Transverse colon (tissue), 4 donors: ENCODE data around the gene BOC. TPM values are rescaled to one million over a fixed set of nuclear protein-coding genes. Genes with fewer than 3 reads are reported as not detected.
A peak's percentile ranks its signal among the peaks of the same experiment; 100 is the strongest.

ENCODE experiments used
- DNase-seq: peaks from one replicate; pipeline ENCODE4 v3.0.0-alpha.2; 2019
- H3K27ac ChIP-seq, 4 donors: fragments of 200-600 bp; sonication (generic); 2 replicates each; pipeline ENCODE4 v1.5.1; 2016 to 2018; ENCODE audit warnings: inconsistent platforms in 4 of 4
- H3K27me3 ChIP-seq: fragments of 200-600 bp; sonication (generic); 2 replicates; pipeline ENCODE4 v1.5.1; 2017; ENCODE audit warnings: inconsistent platforms
- H3K36me3 ChIP-seq, 4 donors: fragments of 200-600 bp; sonication (generic); 2 replicates each; pipeline ENCODE4 v1.5.1; 2017 to 2019; ENCODE audit warnings: inconsistent platforms in 4 of 4
- H3K4me1 ChIP-seq, 4 donors: fragments of 200-600 bp; sonication (generic); 2 replicates each; pipeline ENCODE4 v1.5.1; 2017 to 2020; ENCODE audit warnings: inconsistent platforms in 4 of 4
- H3K4me3 ChIP-seq, 4 donors: fragments of 200-600 bp; sonication (generic); 1 replicate in 1 of 4; 2 replicates in 3 of 4; pipeline versions ENCODE4 v1.5.1 to v1.6.1; 2017 to 2019; ENCODE audit warnings: inconsistent platforms in 4 of 4
- H3K9me3 ChIP-seq, 2 donors: fragments of 200-600 bp; sonication (generic); 2 replicates each; pipeline ENCODE4 v1.5.1; 2017 to 2019; ENCODE audit warnings: inconsistent platforms in 2 of 2
- CTCF ChIP-seq, 5 experiments: fragments of 200-600 bp in 3 of 5; fragments of 450-650 bp in 2 of 5; sonication (generic) in 3 of 5; IDR thresholded peaks; 1 replicate in 2 of 5; 2 replicates in 3 of 5; pipeline ENCODE4 v1.5.1; 2016 to 2017; ENCODE audit warnings: antibody characterized with exemption in 5 of 5, inconsistent platforms in 3 of 5, mild to moderate bottlenecking in 2 of 5, moderate library complexity in 1 of 5
- EP300 ChIP-seq: sonication (generic); formaldehyde crosslinking; IDR thresholded peaks from one replicate; pipeline ENCODE4 v1.6.1; 2017; ENCODE audit warnings: antibody characterized with exemption, low read depth
- POLR2A ChIP-seq: fragments of 450-650 bp; IDR thresholded peaks from one replicate; pipeline ENCODE4 v1.6.1; 2016; ENCODE audit warnings: antibody characterized with exemption, mild to moderate bottlenecking, moderate library complexity
- POLR2AphosphoS5 ChIP-seq, 3 donors: sonication (generic); formaldehyde crosslinking; IDR thresholded peaks; one replicate each; pipeline ENCODE4 v1.6.1; 2016; ENCODE audit warnings: antibody characterized with exemption in 3 of 3
- WGBS, 2 donors: methylation state at CpG; one replicate each; pipeline ENCODE4 v1.1.5; 2018; ENCODE audit warnings: low coverage in 1 of 2; 5-methylcytosine and 5-hydroxymethylcytosine counted together
- in situ Hi-C, 4 donors: fragments of 200-750 bp; cut with MboI; loops; one replicate each; pipeline versions ENCODE4 v1.15.0 to v1.15.1; 2017; ENCODE audit warnings: low sequenced_read_pairs in 3 of 4, low pct_ligation_motif_present in 1 of 4, low pct_unique_long_range_greater_than_20kb in 1 of 4
- intact Hi-C: fragments of 100-400 bp; cut with DNase I; formaldehyde crosslinking; loops from one replicate; pipeline ENCODE4 v1.15.1; 2023; ENCODE audit warnings: low total_unique reads
- total RNA-seq, 4 donors: library from RNA; depleted of rRNA; stranded (reverse); fragments of >200 nt; gene quantifications; one replicate each; pipeline ENCODE4 v1.1.0, GENCODE V29; 2016

Gene BOC
- total RNA-seq, 4 donors from 2014 or later = 15.2 to 77.4 (median 45.4) TPM

DNA sequence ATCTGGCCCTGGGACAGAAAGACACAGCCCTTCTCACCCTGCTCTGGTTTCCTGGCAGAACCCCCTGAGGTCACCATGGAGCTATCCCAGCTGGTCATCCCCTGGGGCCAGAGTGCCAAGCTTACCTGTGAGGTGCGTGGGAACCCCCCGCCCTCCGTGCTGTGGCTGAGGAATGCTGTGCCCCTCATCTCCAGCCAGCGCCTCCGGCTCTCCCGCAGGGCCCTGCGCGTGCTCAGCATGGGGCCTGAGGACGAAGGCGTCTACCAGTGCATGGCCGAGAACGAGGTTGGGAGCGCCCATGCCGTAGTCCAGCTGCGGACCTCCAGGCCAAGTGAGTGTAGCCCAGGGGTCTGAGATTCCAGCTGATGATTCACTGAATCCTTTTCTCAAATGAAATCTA lies 61.7 kb downstream of the BOC start:
- H3K27ac ChIP-seq = no peak overlapping the region

DNA sequence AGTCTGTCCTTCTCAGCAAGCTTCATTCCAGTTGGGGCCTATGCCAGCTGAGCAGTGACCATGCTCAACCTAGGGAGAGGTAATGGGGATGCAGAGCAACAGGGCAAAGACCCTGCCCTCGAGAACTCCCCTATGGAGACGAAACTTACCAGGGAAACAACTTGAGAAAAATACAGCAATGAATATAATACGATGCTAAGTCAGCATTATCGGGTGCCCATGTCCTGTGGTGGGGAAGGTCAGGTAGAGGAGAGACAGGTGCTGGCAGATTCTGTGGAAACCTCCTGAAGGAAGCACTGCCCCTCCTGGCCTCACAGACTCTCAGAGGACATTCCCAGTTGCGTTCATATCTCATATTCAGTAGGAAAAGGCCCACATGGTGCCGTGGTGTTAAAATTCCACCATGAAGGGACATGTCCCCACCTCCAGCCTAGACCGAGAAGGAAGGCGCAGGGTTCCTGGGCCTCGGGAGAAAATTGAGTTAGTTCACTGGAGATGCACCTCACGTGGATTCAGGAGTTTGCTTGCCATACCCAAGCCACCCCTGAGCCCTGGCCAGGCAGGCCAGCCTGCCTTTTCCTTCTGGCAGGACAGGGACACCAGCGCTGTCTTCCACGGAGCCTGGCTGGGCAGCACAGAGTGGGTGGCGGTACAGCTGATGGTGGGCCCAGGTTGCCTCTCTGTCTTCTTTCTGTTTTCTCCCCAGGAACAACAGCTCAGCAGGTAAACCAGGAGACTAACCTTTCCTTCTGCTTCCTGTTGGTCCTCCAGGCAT lies 62.4 kb downstream of the BOC start:
- no peaks in the 10 kb centered on the region for H3K27me3 ChIP-seq
- H3K27ac ChIP-seq = peak overlapping the region in 1 of 4 donors; percentile 86
- intact Hi-C loops (no loop called here), in situ Hi-C loops (no loop called here)
- H3K4me3 ChIP-seq = no peak overlapping the region
- peaks cover 5 to 20% (median 7%) of the 10 kb centered on the region in 4 donors for H3K4me1 ChIP-seq
- DNase-seq = no peak
- no peaks in the 10 kb centered on the region for H3K9me3 ChIP-seq
- no peaks in the 10 kb centered on the region for H3K36me3 ChIP-seq
- WGBS, 2 donors = 90% methylated on average over 2 to 13 of the region's 13 CpGs
- TF ChIP-seq POLR2A = no peak
- no peak for TF ChIP-seq CTCF (IDR thresholded peaks at IDR 0.05)
- no peak for TF ChIP-seq POLR2AphosphoS5 (IDR thresholded peaks at IDR 0.05)
- TF ChIP-seq EP300 = no peak

More for the DNA sequence above, 61.7 kb downstream of the BOC start:
- Histone ChIP-seq H3K4me1 (peaks cover 5 to 20% (median 7%) of the 10 kb centered on the region in 4 donors), H3K36me3 (no peaks in the 10 kb centered on the region), H3K4me3 (no peak overlapping the region), H3K27me3 (no peaks in the 10 kb centered on the region), H3K9me3 (no peaks in the 10 kb centered on the region)
- WGBS, 2 donors = 94 to 100% methylated on average over 1 to 15 of the region's 15 CpGs
- intact Hi-C loops (no loop called here), in situ Hi-C loops (no loop called here)
- no peak for DNase-seq
- TF ChIP-seq CTCF (IDR thresholded peaks at IDR 0.05) (no peak), POLR2AphosphoS5 (IDR thresholded peaks at IDR 0.05) (no peak), EP300 (no peak), POLR2A (no peak)

GRCh38 chr3:113274425-113275257 lies 63.3 kb downstream of the BOC start:
- DNase-seq = no peak
- Histone ChIP-seq H3K36me3 (no peaks in the 10 kb centered on the region), H3K27me3 (no peaks in the 10 kb centered on the region), H3K4me1 (peaks cover 5 to 20% (median 7%) of the 10 kb centered on the region in 4 donors), H3K4me3 (no peak overlapping the region), H3K9me3 (no peaks in the 10 kb centered on the region), H3K27ac (peak overlapping the region; percentile 1 to 86 (median 80))
- no peak for TF ChIP-seq CTCF (IDR thresholded peaks at IDR 0.05)
- no peak for TF ChIP-seq POLR2A
- TF ChIP-seq POLR2AphosphoS5 (IDR thresholded peaks at IDR 0.05) = no peak
- TF ChIP-seq EP300 = no peak
- WGBS, 2 donors = 33 to 85% methylated on average over 1 to 20 of the region's 20 CpGs
- in situ Hi-C loops (loop anchor here in 1 of 4 donors (25.0 kb wide), 1 partner anchor 637 kb away; the partner anchor contains the start of gene CCDC80), intact Hi-C loops (no loop called here)

DNA sequence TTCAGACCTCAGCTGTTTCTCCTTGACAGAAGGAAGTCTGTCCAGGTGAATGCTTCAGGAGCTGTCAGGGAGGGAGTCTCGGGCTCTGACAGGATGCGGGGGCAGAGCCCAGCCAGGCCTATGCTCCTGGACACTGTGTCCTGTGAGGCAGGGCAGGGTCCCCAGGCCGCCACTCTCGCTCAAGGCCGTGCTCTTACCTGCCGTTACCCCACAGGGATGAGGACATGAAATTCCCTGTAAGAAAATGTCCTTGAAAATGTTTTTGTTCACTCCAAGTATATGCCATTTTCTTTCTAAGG lies 63.9 kb downstream of the BOC start:
- Histone ChIP-seq H3K36me3 (no peaks in the 10 kb centered on the region), H3K4me3 (no peak overlapping the region), H3K27me3 (no peaks in the 10 kb centered on the region), H3K4me1 (peaks cover 5 to 20% (median 7%) of the 10 kb centered on the region in 4 donors), H3K9me3 (no peaks in the 10 kb centered on the region), H3K27ac (peak overlapping the region in 3 of 4 donors; percentile 77 to 86 (median 83))
- DNase-seq = no peak
- in situ Hi-C loops = loop anchor here in 1 of 4 donors (25.0 kb wide), 1 partner anchor 638 kb away; the partner anchor contains the start of gene CCDC80
- WGBS, 2 donors = 93 to 100% methylated on average over 3 to 6 of the region's 6 CpGs
- intact Hi-C loops = no loop called here
- TF ChIP-seq POLR2A (no peak), POLR2AphosphoS5 (IDR thresholded peaks at IDR 0.05) (no peak), CTCF (IDR thresholded peaks at IDR 0.05) (no peak), EP300 (no peak)
